GM10248 (cell line): ENCODE results near the gene KCNMA1.

Experiments
- CTCF ChIA-PET: fragments of 300-600 bp; sonication (Branson Sonifier 250); formaldehyde crosslinking; extraction: SDS; loops from one replicate; lab custom pipeline; 2021; ENCODE audit warnings: antibody characterized with exemption; lab: Yijun Ruan, JAX
- POLR2A ChIA-PET: fragments of 350-650 bp; sonication (Branson Sonifier 250); formaldehyde crosslinking; extraction: SDS; loops from one replicate; lab custom pipeline; 2020; ENCODE audit warnings: antibody characterized with exemption; lab: Yijun Ruan, JAX
- DNase-seq: peaks from one replicate; pipeline ENCODE4 v3.0.0; 2012; ENCODE audit errors: extremely low spot score
- CTCF ChIP-seq: IDR thresholded peaks from 2 replicates; pipeline ENCODE4 v1.5.1; 2012; ENCODE audit warnings: mild to moderate bottlenecking, low read depth; ENCODE audit errors: extremely low read depth, missing control alignments, control extremely low read depth

The KCNMA1 gene

GRCh38 chr10:77586719-77587415, 50.7 kb downstream of the KCNMA1 start:
- ChIA-PET CTCF (interaction anchor here (0.7 to 1.2 kb wide), 4 partner anchors 13 to 51 kb away, joined by 3 to 4 read pairs (median 3); no protein-coding TSS in a partner anchor), POLR2A (no interaction called here)
- no peak for DNase-seq
- no peak for TF ChIP-seq CTCF

- no peak for DNase-seq
- no peak for TF ChIP-seq CTCF
- CTCF ChIA-PET: interaction anchor here (1.2 kb wide), 2 partner anchors 16 to 25 kb away, joined by 3 to 5 read pairs; no protein-coding TSS in a partner anchor
- POLR2A ChIA-PET: no interaction called here
These were observed 52.7 kb downstream of the KCNMA1 start for GRCh38 chr10:77584938-77585337.

- no peak for TF ChIP-seq CTCF
- ChIA-PET POLR2A (no interaction called here), CTCF (no interaction called here)
- no peak for DNase-seq
These were observed 54.1 kb downstream of the KCNMA1 start for GRCh38 chr10:77583527-77583926.

GRCh38 chr10:77582710-77583115, 54.9 kb downstream of the KCNMA1 start:
- no peak for DNase-seq
- CTCF ChIA-PET: interaction anchor here (1.2 kb wide), 1 partner anchor 56 kb away, joined by 3 read pairs; no protein-coding TSS in a partner anchor
- TF ChIP-seq CTCF: no peak
- POLR2A ChIA-PET: no interaction called here

- CTCF ChIA-PET: interaction anchor here (1.2 to 1.3 kb wide), 2 partner anchors 38 to 55 kb away, joined by 3 read pairs; no protein-coding TSS in a partner anchor
These were observed 55.9 kb downstream of the KCNMA1 start for GRCh38 chr10:77581738-77582137.

GRCh38 chr10:77580482-77580881, 57.1 kb downstream of the KCNMA1 start:
- POLR2A ChIA-PET: no interaction called here
- CTCF ChIA-PET: interaction anchor here (1.0 to 1.3 kb wide), 2 partner anchors 13 to 16 kb away, joined by 3 read pairs; no protein-coding TSS in a partner anchor
- no peak for DNase-seq
- no peak for TF ChIP-seq CTCF

More at GRCh38 chr10:77581738-77582137, 55.9 kb downstream of the KCNMA1 start:
- POLR2A ChIA-PET: interaction anchor here (0.6 kb wide), 1 partner anchor 257 kb away, joined by 3 read pairs; no protein-coding TSS in a partner anchor
- no peak for DNase-seq
- TF ChIP-seq CTCF: no peak
